GM12878 (cell line): ENCODE measurements around the gene SCARF1. TPM values are rescaled to one million over a fixed set of nuclear protein-coding genes. Genes with fewer than 3 reads are reported as not detected.

ENCODE experiments used
- BHLHE40 ChIP-seq, 2 experiments: fragments of 450-650 bp in 1 of 2; IDR thresholded peaks; 2 replicates each; pipeline ENCODE4 v1.6.1; 2011 to 2017; ENCODE audit warnings: low read depth in 2 of 2, borderline replicate concordance in 1 of 2, improper control_type of control experiment in 1 of 2, low read length in 1 of 2, mild to moderate bottlenecking in 1 of 2
- FOXM1 ChIP-seq: IDR thresholded peaks from 2 replicates; pipeline ENCODE4 v1.6.1; 2012; ENCODE audit warnings: low read depth, mild to moderate bottlenecking, inconsistent platforms, low read length, moderate library complexity
- IKZF1 ChIP-seq: fragments of 450-650 bp; conservative IDR thresholded peaks from 2 replicates; pipeline ENCODE4 v1.6.1; 2017; ENCODE audit warnings: antibody characterized with exemption, mild to moderate bottlenecking
- MXI1 ChIP-seq: fragments of 150-350 bp; IDR thresholded peaks from 2 replicates; pipeline ENCODE4 v1.6.1; 2011; ENCODE audit warnings: low read depth, mild to moderate bottlenecking, inconsistent platforms, low read length, improper control_type of control experiment
- NFYB ChIP-seq: IDR thresholded peaks from 2 replicates; pipeline ENCODE4 v1.6.1; 2011; ENCODE audit warnings: low read depth, mild to moderate bottlenecking, low read length, improper control_type of control experiment, moderate library complexity; ENCODE audit not compliant: insufficient read depth
- POLR2A ChIP-seq: IDR thresholded peaks from 2 replicates; pipeline ENCODE4 v1.6.1; 2011; ENCODE audit warnings: low read depth, mild to moderate bottlenecking, low read length
- POU2F2 ChIP-seq: IDR thresholded peaks from 3 replicates; pipeline ENCODE4 v1.6.1; 2011; ENCODE audit warnings: low read depth, mild to moderate bottlenecking, low read length, borderline replicate concordance
- RFX5 ChIP-seq: IDR thresholded peaks from 2 replicates; pipeline ENCODE4 v1.6.1; 2011; ENCODE audit warnings: low read depth, low read length, improper control_type of control experiment
- RUNX3 ChIP-seq: IDR thresholded peaks from 2 replicates; pipeline ENCODE4 v1.6.1; 2012; ENCODE audit warnings: low read length, inconsistent platforms
- SMARCA5 ChIP-seq: fragments of 450-650 bp; IDR thresholded peaks from 2 replicates; pipeline ENCODE4 v1.6.1; 2017; ENCODE audit warnings: mild to moderate bottlenecking
- SP1 ChIP-seq: IDR thresholded peaks from one replicate; pipeline ENCODE4 v1.6.1; 2011; ENCODE audit warnings: low read depth, low read length
- SPI1 ChIP-seq: IDR thresholded peaks from 2 replicates; pipeline ENCODE4 v1.6.1; 2011; ENCODE audit warnings: low read depth, mild to moderate bottlenecking, low read length, moderate library complexity, borderline replicate concordance; ENCODE audit not compliant: insufficient read depth
- TCF12 ChIP-seq: IDR thresholded peaks from 2 replicates; pipeline ENCODE4 v1.6.1; 2011; ENCODE audit warnings: low read depth, mild to moderate bottlenecking, low read length
- polyA plus RNA-seq, 11 experiments: library from polyadenylated mRNA; depleted of rRNA in 4 of 11; unstranded in 6 of 11; stranded (reverse) in 5 of 11; fragments of >200 nt; fragmentation: Nextera tagmentation in 4 of 11; fragmentation: Illumina TruSeq in 1 of 11; extraction: Ambion mirVana in 4 of 11; extraction: Trizol in 1 of 11; gene quantifications; 1 replicate in 1 of 11; 2 replicates in 10 of 11; pipeline versions ENCODE4 v1.2.1 to v1.2.3, GENCODE V29; 2011 to 2016; ENCODE audit warnings: inconsistent platforms in 2 of 11, missing spikeins in 2 of 11, low read depth in 1 of 11
- total RNA-seq, 4 experiments: library from RNA; depleted of rRNA in 3 of 4; stranded (reverse); fragments of >200 nt in 3 of 4; fragmentation: Illumina TruSeq in 1 of 4; extraction: Trizol in 1 of 4; gene quantifications; 2 replicates each; pipeline versions ENCODE4 v1.2.1 to v1.2.3, GENCODE V29; 2013 to 2021
- TF ChIP-seq, protein P1 (sequence below): fragments of 450-650 bp; IDR thresholded peaks from 2 replicates; pipeline ENCODE4 v1.6.1; 2017; ENCODE audit warnings: mild to moderate bottlenecking
- TF ChIP-seq, protein P2 (sequence below): fragments of 450-650 bp; conservative IDR thresholded peaks from 2 replicates; pipeline ENCODE4 v1.6.1; 2017; ENCODE audit warnings: mild to moderate bottlenecking, moderate library complexity
- TF ChIP-seq, protein P3 (sequence below): fragments of 150-350 bp; IDR thresholded peaks from 2 replicates; pipeline ENCODE4 v1.6.1; 2016; ENCODE audit warnings: low read depth, low read length
- TF ChIP-seq, protein P4 (sequence below): fragments of 450-650 bp; IDR thresholded peaks from 2 replicates; pipeline ENCODE4 v1.6.1; 2016; ENCODE audit warnings: mild to moderate bottlenecking
- TF ChIP-seq, protein P5 (sequence below): IDR thresholded peaks from 2 replicates; pipeline ENCODE4 v1.6.1; 2012; ENCODE audit warnings: low read depth, low read length, improper control_type of control experiment

The SCARF1 gene
- total and polyA plus RNA-seq, 10 of the 15 experiments (the other 5 are each of a cell fraction or from before 2014, with no cell fraction given) = 0.10 to 1.7 (median 0.43) TPM

DNA sequence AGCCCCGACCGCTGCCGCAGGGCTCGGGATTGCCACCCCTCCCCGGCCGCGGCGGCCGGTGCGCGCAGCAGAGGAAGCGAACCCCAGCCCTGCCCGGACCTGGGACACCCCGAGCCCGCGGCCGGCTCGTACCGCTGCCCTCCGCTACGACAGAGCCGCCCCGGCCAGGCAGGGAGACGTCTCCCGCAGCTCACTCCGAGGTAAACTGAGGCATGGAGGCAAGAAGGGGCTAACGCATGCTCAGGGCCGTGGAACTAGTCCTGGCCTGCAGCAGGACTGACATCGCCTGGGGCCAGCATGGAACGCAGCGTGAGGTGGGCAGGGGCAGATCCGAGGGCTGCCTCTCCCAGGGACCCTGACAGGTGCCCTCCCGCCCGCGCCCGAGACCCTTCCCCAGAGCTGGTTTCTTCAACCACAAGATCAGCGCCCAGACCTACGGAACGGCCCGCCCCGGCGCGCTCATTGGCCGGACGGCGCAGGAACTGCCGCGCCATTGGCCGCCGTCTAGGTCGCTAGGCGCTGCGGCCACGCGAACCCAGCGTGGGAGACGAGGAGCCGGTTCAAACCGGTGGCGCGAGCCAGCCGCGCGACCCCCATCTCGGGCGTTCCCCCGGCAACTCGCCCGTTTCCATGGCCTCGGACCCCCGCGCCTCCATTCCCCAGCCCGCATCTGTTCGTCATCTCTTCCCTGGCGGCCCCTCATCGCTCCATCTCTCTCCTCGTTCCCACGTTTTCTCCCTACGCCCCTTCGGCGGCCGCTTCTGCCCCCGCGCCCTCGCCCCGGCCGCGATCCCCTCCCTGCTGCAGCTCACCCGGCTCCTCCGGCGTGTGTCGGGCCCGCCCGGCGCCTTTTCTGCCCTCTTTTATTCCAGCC is 17.3 kb downstream of the SCARF1 start, which contains the start of gene SLC43A2 (continued):
- no peak for TF ChIP-seq TCF12
- TF ChIP-seq, protein P1, sequence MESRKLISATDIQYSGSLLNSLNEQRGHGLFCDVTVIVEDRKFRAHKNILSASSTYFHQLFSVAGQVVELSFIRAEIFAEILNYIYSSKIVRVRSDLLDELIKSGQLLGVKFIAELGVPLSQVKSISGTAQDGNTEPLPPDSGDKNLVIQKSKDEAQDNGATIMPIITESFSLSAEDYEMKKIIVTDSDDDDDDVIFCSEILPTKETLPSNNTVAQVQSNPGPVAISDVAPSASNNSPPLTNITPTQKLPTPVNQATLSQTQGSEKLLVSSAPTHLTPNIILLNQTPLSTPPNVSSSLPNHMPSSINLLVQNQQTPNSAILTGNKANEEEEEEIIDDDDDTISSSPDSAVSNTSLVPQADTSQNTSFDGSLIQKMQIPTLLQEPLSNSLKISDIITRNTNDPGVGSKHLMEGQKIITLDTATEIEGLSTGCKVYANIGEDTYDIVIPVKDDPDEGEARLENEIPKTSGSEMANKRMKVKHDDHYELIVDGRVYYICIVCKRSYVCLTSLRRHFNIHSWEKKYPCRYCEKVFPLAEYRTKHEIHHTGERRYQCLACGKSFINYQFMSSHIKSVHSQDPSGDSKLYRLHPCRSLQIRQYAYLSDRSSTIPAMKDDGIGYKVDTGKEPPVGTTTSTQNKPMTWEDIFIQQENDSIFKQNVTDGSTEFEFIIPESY = no peak
- 0 out of 2 replicates have a peak, but pooled peaks have one; percentile 50 for TF ChIP-seq SMARCA5
- TF ChIP-seq SPI1 = no peak
- peak; percentile 96 for TF ChIP-seq NFYB
- peak; percentile 73 for TF ChIP-seq POLR2A
- TF ChIP-seq, protein P2, sequence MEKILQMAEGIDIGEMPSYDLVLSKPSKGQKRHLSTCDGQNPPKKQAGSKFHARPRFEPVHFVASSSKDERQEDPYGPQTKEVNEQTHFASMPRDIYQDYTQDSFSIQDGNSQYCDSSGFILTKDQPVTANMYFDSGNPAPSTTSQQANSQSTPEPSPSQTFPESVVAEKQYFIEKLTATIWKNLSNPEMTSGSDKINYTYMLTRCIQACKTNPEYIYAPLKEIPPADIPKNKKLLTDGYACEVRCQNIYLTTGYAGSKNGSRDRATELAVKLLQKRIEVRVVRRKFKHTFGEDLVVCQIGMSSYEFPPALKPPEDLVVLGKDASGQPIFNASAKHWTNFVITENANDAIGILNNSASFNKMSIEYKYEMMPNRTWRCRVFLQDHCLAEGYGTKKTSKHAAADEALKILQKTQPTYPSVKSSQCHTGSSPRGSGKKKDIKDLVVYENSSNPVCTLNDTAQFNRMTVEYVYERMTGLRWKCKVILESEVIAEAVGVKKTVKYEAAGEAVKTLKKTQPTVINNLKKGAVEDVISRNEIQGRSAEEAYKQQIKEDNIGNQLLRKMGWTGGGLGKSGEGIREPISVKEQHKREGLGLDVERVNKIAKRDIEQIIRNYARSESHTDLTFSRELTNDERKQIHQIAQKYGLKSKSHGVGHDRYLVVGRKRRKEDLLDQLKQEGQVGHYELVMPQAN = peak; percentile 98
- peak in 1 of 2 experiments; percentile 30; a peak in 1 of 4 replicates for TF ChIP-seq BHLHE40 (IDR thresholded peaks at IDR 0.05; ENCODE audit: borderline replicate concordance in 1 of 2, low read depth in 2 of 2, low read length in 1 of 2)
- TF ChIP-seq RUNX3 = peak; percentile 67
- peak; percentile 53 for TF ChIP-seq IKZF1
- TF ChIP-seq SP1 = peak; percentile 92
- TF ChIP-seq, protein P3, sequence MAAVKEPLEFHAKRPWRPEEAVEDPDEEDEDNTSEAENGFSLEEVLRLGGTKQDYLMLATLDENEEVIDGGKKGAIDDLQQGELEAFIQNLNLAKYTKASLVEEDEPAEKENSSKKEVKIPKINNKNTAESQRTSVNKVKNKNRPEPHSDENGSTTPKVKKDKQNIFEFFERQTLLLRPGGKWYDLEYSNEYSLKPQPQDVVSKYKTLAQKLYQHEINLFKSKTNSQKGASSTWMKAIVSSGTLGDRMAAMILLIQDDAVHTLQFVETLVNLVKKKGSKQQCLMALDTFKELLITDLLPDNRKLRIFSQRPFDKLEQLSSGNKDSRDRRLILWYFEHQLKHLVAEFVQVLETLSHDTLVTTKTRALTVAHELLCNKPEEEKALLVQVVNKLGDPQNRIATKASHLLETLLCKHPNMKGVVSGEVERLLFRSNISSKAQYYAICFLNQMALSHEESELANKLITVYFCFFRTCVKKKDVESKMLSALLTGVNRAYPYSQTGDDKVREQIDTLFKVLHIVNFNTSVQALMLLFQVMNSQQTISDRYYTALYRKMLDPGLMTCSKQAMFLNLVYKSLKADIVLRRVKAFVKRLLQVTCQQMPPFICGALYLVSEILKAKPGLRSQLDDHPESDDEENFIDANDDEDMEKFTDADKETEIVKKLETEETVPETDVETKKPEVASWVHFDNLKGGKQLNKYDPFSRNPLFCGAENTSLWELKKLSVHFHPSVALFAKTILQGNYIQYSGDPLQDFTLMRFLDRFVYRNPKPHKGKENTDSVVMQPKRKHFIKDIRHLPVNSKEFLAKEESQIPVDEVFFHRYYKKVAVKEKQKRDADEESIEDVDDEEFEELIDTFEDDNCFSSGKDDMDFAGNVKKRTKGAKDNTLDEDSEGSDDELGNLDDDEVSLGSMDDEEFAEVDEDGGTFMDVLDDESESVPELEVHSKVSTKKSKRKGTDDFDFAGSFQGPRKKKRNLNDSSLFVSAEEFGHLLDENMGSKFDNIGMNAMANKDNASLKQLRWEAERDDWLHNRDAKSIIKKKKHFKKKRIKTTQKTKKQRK = no peak
- 0 out of 2 replicates have a peak, but pooled peaks have one; percentile 64 for TF ChIP-seq RFX5
- TF ChIP-seq FOXM1 = no peak
- TF ChIP-seq, protein P4, sequence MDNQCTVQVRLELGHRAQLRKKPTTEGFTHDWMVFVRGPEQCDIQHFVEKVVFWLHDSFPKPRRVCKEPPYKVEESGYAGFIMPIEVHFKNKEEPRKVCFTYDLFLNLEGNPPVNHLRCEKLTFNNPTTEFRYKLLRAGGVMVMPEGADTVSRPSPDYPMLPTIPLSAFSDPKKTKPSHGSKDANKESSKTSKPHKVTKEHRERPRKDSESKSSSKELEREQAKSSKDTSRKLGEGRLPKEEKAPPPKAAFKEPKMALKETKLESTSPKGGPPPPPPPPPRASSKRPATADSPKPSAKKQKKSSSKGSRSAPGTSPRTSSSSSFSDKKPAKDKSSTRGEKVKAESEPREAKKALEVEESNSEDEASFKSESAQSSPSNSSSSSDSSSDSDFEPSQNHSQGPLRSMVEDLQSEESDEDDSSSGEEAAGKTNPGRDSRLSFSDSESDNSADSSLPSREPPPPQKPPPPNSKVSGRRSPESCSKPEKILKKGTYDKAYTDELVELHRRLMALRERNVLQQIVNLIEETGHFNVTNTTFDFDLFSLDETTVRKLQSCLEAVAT = peak; percentile 56; the same call in 1 of the 2 replicates
- 0 out of 3 replicates have a peak, but pooled peaks have one; percentile 7 for TF ChIP-seq POU2F2
- TF ChIP-seq, protein P5, sequence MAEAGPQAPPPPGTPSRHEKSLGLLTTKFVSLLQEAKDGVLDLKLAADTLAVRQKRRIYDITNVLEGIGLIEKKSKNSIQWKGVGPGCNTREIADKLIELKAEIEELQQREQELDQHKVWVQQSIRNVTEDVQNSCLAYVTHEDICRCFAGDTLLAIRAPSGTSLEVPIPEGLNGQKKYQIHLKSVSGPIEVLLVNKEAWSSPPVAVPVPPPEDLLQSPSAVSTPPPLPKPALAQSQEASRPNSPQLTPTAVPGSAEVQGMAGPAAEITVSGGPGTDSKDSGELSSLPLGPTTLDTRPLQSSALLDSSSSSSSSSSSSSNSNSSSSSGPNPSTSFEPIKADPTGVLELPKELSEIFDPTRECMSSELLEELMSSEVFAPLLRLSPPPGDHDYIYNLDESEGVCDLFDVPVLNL = peak; percentile 86
- TF ChIP-seq MXI1 = peak; percentile 94
